ENCODE data around the gene KAZN.

- TF ChIP-seq, protein P1, sequence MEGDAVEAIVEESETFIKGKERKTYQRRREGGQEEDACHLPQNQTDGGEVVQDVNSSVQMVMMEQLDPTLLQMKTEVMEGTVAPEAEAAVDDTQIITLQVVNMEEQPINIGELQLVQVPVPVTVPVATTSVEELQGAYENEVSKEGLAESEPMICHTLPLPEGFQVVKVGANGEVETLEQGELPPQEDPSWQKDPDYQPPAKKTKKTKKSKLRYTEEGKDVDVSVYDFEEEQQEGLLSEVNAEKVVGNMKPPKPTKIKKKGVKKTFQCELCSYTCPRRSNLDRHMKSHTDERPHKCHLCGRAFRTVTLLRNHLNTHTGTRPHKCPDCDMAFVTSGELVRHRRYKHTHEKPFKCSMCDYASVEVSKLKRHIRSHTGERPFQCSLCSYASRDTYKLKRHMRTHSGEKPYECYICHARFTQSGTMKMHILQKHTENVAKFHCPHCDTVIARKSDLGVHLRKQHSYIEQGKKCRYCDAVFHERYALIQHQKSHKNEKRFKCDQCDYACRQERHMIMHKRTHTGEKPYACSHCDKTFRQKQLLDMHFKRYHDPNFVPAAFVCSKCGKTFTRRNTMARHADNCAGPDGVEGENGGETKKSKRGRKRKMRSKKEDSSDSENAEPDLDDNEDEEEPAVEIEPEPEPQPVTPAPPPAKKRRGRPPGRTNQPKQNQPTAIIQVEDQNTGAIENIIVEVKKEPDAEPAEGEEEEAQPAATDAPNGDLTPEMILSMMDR (IDR thresholded peaks at IDR 0.05): no peak
- no peak for TF ChIP-seq POLR2A (IDR thresholded peaks at IDR 0.05)
Observed at GRCh38 chr1:15070145-15070748, 471.8 kb downstream of the KAZN start.

All from body of pancreas (tissue), 4 donors.